ENCODE data around the gene PRKG1.

DNA sequence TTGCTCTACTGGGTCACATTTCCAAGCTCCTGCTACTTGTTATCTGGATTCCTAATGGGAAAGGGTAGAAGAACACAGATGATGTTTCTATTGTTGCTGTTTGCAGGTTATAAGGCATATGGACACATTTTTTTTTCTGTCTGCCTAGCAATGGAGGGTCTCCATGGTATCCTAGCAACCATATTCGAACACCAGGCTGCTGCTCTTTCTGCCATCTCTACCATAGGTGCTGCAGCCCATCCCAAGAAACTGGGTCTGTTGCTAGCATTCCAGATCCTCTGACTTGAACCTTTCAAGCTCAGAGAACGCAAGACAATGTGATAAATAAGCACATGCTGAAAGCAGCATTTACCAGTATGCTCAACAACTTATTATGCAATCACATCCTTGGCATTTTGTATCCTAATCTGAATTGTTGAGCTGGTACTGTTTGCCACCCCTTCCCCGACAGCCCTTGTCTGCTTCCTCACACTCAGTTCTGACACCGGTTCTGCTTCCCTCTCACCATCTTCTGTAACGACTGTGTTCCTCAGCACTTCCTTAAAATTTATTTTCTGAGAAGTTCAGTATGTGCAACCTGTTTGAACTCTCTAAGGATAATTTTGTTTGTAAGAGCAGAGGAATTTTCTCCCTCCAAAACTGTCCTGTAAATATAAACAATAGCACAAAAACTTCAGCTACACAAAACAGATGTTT is 6.2 kb downstream of the PRKG1 start:
- TF ChIP-seq JUND (IDR thresholded peaks at IDR 0.05; ENCODE audit: low read length) = no peak
- no peak for TF ChIP-seq CHD2 (IDR thresholded peaks at IDR 0.05; ENCODE audit: low read length)
- TF ChIP-seq, protein P1, sequence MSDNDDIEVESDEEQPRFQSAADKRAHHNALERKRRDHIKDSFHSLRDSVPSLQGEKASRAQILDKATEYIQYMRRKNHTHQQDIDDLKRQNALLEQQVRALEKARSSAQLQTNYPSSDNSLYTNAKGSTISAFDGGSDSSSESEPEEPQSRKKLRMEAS (IDR thresholded peaks at IDR 0.05) = no peak
- no peak for TF ChIP-seq YY1 (IDR thresholded peaks at IDR 0.05; ENCODE audit: low read depth, low read length)
- TF ChIP-seq KDM1A (IDR thresholded peaks at IDR 0.05; ENCODE audit: borderline replicate concordance, low read length) = no peak
- TF ChIP-seq, protein P2, sequence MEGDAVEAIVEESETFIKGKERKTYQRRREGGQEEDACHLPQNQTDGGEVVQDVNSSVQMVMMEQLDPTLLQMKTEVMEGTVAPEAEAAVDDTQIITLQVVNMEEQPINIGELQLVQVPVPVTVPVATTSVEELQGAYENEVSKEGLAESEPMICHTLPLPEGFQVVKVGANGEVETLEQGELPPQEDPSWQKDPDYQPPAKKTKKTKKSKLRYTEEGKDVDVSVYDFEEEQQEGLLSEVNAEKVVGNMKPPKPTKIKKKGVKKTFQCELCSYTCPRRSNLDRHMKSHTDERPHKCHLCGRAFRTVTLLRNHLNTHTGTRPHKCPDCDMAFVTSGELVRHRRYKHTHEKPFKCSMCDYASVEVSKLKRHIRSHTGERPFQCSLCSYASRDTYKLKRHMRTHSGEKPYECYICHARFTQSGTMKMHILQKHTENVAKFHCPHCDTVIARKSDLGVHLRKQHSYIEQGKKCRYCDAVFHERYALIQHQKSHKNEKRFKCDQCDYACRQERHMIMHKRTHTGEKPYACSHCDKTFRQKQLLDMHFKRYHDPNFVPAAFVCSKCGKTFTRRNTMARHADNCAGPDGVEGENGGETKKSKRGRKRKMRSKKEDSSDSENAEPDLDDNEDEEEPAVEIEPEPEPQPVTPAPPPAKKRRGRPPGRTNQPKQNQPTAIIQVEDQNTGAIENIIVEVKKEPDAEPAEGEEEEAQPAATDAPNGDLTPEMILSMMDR (IDR thresholded peaks at IDR 0.05; ENCODE audit: control extremely low read depth in 1 of 3, insufficient read depth in 1 of 3, low read depth in 1 of 3, low read length in 3 of 3) = no peak
- TF ChIP-seq POLR2A (IDR thresholded peaks at IDR 0.05; ENCODE audit: control extremely low read depth in 1 of 2, low read depth in 2 of 2, low read length in 2 of 2) = no peak
- no peak for TF ChIP-seq TAF1 (IDR thresholded peaks at IDR 0.05; ENCODE audit: low read depth, low read length)
- no peak for TF ChIP-seq POLR2AphosphoS5 (IDR thresholded peaks at IDR 0.05; ENCODE audit: low read depth, low read length)
- TF ChIP-seq EP300 (IDR thresholded peaks at IDR 0.05; ENCODE audit: borderline replicate concordance in 1 of 2, low read depth in 2 of 2, low read length in 2 of 2) = no peak
- TF ChIP-seq RNF2 (IDR thresholded peaks at IDR 0.05; ENCODE audit: borderline replicate concordance, low read depth, low read length, missing control alignments, poor library complexity, severe bottlenecking) = no peak
- no peak for TF ChIP-seq RBBP5 (IDR thresholded peaks at IDR 0.05; ENCODE audit: borderline replicate concordance, low read depth, low read length)
- TF ChIP-seq TCF12 (IDR thresholded peaks at IDR 0.05; ENCODE audit: low read depth, low read length) = no peak
- no peak for TF ChIP-seq CBX8 (IDR thresholded peaks at IDR 0.05; ENCODE audit: borderline replicate concordance, low read depth, low read length)

All from H1 (cell line).